GOT3 (cell line): Measurements from ENCODE around the gene KLF2.

Source experiments
- DNase-seq: peaks from one replicate; lab custom pipeline; 2025; ENCODE audit warnings: mixed read lengths; lab: John Stamatoyannopoulos, UW

The KLF2 gene

GRCh38 chr19:16376649-16377048 lies 52.0 kb downstream of the KLF2 start:
- no peak for DNase-seq

DNA sequence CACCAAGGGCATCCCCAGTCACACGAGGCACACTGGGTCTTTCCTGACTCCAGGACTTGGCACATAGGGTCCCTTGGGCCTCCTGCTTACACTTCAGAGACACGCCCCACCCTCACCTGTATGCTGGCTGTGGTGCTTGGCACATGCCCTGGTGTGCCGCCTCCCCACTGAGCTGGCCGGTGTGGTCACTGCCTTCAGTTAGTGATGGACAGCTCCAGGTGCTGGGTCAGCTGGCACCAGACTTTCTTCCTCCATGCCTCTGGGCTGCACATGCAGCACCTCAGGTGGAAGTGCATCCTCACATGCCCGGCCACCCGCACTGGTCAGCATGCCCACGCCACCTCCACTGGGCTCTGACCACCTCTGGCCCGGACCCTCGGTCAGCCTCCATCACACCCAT lies 52.9 kb downstream of the KLF2 start:
- DNase-seq, result no peak
